ENCODE results near the gene TP53I13. TPM values are rescaled to one million over a fixed set of nuclear protein-coding genes. Genes with fewer than 3 reads are reported as not detected.

TP53I13 gene
- total RNA-seq, 2 donors from 2014 or later, result 58.3 to 62.7 TPM

DNA sequence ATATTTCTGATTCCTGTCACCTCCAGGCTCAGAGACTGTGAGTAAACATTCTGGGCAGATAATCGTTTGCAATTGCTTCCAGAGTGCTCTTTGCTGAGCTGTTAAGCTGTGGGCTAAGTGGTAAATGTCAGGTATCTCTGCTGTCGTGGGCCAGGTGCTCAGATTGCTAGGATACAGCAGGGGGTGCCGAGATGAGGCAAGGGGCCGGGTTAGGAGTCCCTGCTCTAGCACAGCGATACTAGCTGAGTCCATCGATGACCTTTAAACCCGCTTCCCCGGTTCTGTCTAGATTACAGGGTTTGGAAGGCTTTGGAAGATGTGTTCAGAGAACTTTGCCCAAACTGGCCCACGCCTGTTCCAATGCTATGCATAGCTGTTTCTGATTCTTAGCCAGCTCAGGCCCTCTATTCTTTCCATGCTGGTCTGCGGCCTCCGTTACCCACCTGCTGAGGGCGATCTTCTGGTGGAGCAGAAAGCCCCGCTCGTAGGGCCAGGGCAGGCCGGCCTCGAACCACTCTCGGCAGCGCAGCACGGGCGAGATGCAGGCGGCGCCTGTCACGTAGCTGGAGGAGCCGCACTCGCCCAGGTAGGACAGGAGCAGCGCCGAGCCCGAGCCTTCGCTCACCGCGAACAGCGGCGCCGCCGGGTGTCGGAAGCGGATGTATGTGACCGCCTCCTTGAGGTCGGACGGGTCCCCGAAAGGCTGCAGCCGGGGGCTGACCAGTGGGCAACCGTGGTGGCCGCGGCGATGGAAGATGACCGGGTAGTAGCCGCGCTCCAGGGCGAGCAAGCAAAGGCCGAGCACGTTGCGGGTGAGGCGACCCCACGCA, 2.6 kb upstream of the TP53I13 start:
- DNase-seq (peak in 1 of 2 donors; percentile 79), ATAC-seq (peak; percentile 35)
- intact Hi-C loops (cut with DNase I, micrococcal nuclease), result no loop called here

DNA sequence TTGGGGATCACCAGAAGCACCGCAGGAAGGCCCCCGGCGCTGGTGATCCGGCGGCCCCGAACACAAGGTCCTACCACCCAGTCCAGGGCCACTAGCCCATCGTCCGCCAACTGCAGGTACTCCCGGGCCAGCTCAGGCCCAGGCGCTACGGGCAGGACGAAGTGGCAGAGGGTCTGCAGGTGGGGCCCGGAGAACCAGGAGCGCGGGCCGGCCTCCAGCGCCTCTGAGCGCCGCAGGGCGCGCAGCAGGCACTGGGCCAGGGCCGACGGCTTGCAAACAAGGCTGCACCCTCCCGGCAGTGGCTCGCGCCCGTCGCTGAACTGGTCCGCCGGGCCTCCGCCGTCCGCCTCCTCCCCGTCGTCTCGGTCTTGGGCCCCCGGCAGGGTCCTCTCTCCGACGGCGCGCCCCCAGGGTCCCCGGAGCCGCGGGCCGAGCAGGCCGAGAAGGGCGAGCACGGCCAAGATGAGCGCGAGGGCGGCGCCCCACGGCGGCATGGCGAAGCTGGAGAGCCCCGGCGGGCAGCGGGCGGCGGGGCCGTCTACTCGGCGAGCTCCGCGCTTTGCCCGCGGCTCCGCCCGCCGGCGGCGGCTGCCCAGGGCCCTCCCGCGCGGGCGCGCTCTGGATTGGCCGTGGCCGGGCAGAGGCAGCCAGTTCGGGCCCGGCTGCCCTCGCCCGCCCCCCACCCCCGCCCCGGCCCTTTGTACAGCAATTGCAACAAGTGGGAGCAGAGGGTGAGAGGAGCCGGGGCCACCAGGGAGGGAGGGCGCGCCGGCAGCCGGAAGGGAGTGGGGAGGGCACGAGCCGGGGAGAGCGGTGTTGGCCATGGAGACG, 1.8 kb upstream of the TP53I13 start, which contains the start of gene ABHD15:
Gene ABHD15 (minus strand): TSS at position 565 of the 831 bp plus-strand sequence. CDS start 71 bp downstream, at position 494.
- intact Hi-C loops (cut with DNase I, micrococcal nuclease), result no loop called here

DNA sequence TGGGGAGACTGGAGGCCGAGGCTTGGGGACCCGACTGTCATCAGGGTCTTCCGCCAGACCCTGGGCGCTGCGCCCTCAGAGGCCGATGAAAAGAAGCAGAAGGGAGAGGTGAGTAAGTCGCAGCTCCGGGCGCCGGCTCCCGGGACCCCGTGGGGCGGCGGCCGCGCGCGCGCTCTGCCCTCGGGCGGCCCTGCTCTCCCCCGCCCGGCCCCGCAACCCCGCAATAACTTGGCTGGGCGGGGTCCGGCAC, 1.3 kb upstream of the TP53I13 start:
- intact Hi-C loops (cut with DNase I, micrococcal nuclease), result no loop called here
- DNase-seq (no peak), ATAC-seq (peak; percentile 21)

More for the DNA sequence above, 1.8 kb upstream of the TP53I13 start, which contains the start of gene ABHD15:
- peak; percentile 61 for ATAC-seq
- peak; percentile 77 to 83 for DNase-seq

GRCh38 chr17:29567554-29568330, 759 bp upstream of the TP53I13 start:
- DNase-seq, result peak; percentile 79 to 82
- ATAC-seq, result peak; percentile 47
- intact Hi-C loops (cut with DNase I, micrococcal nuclease), result no loop called here

GRCh38 chr17:29569245-29569950, 897 bp downstream of the TP53I13 start:
- intact Hi-C loops (cut with DNase I, micrococcal nuclease), result no loop called here
- DNase-seq (peak in 1 of 2 donors; percentile 6), ATAC-seq (no peak)

DNA sequence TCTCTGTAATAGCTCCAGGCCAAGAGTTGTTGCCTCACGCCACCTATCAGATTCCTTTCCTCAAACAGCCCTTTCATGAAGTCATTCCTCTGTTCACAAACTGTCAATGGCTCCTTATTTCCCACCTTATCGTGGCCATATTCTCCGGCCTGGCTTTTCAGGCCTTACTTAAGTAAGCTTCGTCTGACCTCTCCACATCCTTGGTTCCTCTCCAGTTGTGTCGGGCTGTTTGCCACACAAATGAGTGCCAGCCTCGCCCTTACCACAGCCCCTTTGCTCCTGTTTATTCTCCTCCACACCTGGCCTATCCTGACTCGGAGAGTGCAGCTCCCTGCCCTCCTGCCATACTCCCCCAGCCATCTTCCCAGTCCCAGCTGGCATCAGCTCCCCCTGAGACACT, 2.0 kb downstream of the TP53I13 start:
- DNase-seq (peak in 1 of 2 donors; percentile 26), ATAC-seq (no peak)
- intact Hi-C loops (cut with DNase I, micrococcal nuclease), result no loop called here

DNA sequence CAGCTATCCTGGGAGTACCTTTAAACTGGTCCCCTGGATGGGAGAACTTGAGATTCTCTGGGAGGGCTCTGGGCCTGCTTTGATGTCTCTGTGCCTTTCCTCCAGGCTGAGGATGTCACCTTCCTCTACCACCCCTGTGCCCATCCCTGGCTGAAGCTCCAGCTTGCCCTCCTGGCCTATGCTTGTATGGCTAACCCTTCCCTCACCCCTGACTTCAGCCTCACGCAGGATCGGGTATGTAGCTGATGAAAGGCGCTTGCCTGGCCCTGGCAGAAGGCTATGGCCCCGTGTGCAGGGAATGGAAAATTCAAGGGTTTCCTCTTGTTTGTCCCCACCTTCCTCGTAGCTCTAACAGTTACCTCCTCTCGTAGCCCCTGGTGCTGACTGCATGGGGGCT, 3.0 kb downstream of the TP53I13 start:
- DNase-seq (peak in 1 of 2 donors; percentile 4), ATAC-seq (no peak)
- intact Hi-C loops (cut with DNase I, micrococcal nuclease), result no loop called here

DNA sequence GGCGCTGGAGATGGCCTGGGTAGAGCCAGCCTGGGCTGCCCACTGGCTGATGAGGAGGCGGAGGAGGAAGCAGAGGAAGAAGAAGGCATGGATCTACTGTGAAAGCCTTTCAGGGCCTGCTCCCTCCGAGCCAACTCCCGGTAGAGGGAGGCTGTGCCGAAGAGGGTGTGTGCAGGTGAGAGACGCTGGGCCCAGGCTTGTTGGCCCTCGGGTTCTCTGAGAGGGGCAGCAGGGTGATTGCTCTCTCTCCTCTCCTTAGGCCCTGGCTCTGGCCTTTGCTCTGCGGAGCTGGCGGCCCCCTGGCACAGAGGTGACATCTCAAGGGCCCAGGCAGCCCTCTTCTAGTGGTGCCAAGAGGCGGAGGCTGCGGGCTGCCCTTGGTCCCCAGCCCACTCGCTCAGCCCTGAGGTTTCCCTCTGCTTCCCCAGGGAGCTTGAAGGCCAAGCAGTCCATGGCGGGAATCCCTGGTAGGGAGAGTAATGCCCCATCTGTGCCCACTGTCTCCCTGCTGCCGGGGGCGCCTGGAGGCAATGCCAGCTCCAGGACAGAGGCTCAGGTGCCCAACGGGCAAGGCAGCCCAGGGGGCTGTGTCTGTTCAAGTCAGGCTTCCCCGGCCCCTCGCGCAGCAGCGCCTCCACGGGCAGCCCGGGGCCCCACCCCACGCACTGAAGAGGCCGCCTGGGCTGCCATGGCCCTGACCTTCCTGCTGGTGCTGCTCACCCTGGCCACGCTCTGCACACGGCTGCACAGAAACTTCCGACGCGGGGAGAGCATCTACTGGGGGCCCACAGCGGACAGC, 3.6 kb downstream of the TP53I13 start:
- ATAC-seq (no peak), DNase-seq (peak in 1 of 2 donors; percentile 17)
- intact Hi-C loops (cut with DNase I, micrococcal nuclease), result no loop called here

- intact Hi-C loops (cut with DNase I, micrococcal nuclease), result no loop called here
- DNase-seq, result peak in 1 of 2 donors; percentile 53
These were observed 4.4 kb downstream of the TP53I13 start for GRCh38 chr17:29572691-29573557.

GRCh38 chr17:29573558-29573869, 5.0 kb downstream of the TP53I13 start:
- intact Hi-C loops (cut with DNase I, micrococcal nuclease), result no loop called here
- ATAC-seq (no peak), DNase-seq (peak in 1 of 2 donors; percentile 11)

More at GRCh38 chr17:29572691-29573557, 4.4 kb downstream of the TP53I13 start:
- no peak for ATAC-seq

DNA sequence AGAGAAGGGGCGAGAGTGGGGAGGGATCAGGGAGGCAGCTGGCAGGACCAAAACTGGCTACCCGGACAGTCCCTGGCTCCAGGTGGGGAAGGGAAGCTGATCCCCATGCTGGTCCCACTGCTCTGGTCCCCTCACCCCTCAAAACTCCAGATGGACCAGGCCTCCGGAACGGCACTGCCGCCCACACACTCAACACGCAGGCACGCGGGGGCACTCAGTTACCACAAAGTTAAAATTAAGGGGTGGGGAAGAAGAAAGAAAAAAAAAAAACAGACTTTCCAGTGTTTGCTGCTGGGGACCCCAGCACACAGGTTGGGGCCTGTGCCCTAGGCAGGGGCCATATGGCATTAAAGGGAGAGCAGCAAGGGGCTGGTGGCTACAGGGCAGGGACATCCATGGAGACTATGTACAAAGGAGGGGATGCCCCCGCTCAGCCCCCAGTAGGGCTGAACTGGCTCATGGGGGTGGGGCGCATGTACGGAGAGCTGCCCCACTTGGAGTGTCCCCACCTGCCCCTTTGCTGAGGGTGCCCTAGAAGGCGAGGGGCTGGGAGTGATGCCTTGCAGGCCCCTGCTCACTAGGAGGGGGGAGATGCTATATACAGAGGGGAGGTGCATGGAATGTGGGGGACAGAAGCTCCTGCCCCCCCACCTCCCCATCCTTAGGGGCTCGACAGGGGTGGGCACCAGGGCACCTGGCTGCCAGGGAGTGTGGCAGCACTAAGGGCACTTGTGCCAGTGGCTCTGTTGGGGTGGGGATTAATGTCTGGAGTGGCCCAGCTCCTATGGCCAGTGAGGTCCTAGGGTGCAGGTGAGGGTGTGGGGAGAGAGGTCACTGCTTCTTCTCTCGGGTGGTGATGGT, 5.6 kb downstream of the TP53I13 start:
- intact Hi-C loops (cut with DNase I, micrococcal nuclease), result no loop called here
- peak in 1 of 2 donors; percentile 19 for DNase-seq
- no peak for ATAC-seq

DNA sequence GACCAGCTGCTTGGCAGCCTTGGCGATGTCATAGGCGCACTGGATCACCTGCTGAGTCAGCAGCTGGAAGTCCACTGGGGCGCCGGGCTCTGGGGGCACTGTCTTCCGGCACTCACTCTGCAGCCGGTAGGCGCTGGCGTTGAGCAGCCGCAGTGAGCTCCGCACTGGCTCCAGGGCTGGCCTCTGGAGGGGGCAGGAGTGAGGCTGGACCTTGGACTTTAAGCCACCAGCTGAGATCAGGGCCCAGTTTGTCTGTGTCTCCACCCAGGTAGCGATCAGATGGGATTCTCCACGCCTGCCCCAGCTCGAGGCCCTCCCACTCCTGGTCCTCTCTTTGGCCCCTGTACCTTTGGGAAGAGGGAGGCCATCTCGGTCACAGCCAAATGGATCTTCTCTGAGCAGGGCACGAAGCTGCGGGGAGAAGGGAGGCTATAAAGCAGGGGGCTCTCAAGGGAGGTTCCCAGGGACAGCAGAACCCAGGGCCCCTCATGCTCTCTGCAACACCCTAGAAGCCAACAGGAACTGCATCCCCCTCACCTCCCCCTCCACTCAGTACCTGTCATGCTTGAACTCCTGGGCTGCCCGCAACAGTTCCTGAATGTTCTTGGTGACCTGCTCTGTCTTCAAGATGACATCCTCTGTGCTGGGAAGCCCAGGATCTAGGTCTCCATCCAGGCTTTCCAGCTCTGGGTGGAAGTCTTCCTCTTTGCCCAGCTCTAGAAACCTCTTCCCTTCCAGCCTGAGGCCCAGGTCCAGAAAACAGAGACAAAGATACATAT, 6.4 kb downstream of the TP53I13 start:
- DNase-seq, result peak; percentile 84 to 86
- ATAC-seq, result peak; percentile 89
- intact Hi-C loops (cut with DNase I, micrococcal nuclease), result no loop called here

- DNase-seq, result peak in 1 of 2 donors; percentile 7
- intact Hi-C loops (cut with DNase I, micrococcal nuclease), result no loop called here
- no peak for ATAC-seq
These were observed 7.2 kb downstream of the TP53I13 start for GRCh38 chr17:29575511-29576213.

DNA sequence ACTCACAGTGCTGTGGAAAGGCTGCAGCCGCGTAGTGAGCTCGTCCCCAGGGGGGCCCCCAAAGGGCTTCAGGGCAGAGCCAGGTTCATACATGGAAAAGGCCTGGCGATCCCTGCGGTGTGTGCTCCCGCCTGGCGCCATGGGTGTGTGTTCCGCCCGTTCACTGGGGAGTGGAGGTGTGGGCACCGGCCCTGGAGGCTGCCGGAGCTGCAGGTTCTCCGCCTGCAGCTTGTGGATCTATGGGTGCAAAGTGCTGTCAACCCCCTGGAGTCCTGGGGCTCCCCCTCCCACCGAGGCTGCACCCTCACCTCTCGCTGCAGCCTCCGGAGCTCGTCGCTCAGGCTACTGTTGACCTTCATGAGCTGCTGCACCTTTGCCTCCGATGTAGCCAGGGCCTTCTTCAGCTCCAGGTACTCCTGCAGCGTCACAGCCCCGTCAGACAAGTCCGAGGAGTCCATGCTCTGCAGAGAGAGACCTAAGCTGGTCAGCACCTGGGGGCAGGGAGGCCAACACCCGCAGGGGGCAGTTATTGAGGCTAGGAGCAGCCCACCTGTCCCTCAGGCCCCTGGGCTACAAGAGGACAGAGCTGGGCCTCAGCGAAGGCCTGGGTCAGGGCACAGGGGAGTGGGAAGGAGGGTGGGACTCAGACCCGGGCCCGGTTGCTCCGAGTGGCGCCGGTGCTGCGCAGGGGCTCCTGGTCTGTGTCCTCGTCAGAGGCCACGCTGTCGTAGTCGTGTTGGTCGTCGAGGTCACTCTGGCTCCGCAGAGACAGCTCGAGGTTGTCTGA, 7.9 kb downstream of the TP53I13 start:
- no peak for ATAC-seq
- no peak for DNase-seq
- intact Hi-C loops (cut with DNase I, micrococcal nuclease), result no loop called here

Measured in left colon (tissue), 2 donors.